Measurements from ENCODE around the gene AMPD3.

AMPD3 gene

GRCh38 chr11:10461276-10461790 is 6.3 kb downstream of the AMPD3 start:
- DNase-seq (ENCODE audit: low spot score) = no peak

GRCh38 chr11:10462746-10463300 is 7.8 kb downstream of the AMPD3 start:
- no peak for DNase-seq (ENCODE audit: low spot score)

- no peak for DNase-seq (ENCODE audit: low spot score)
Measured at GRCh38 chr11:10473371-10473770, 18.3 kb downstream of the AMPD3 start.

GRCh38 chr11:10474551-10474950 is 19.5 kb downstream of the AMPD3 start:
- no peak for DNase-seq (ENCODE audit: low spot score)

GRCh38 chr11:10476342-10476741 is 21.3 kb downstream of the AMPD3 start:
- DNase-seq (ENCODE audit: low spot score) = no peak

GRCh38 chr11:10476927-10477689 is 22.0 kb downstream of the AMPD3 start:
- no peak for DNase-seq (ENCODE audit: low spot score)

- DNase-seq (ENCODE audit: low spot score) = no peak
Measured at GRCh38 chr11:10477690-10478046, 22.6 kb downstream of the AMPD3 start.

- DNase-seq (ENCODE audit: low spot score) = no peak
Measured at GRCh38 chr11:10478066-10478465, 23.0 kb downstream of the AMPD3 start.

- no peak for DNase-seq (ENCODE audit: low spot score)
Measured at GRCh38 chr11:10478574-10479550, 23.8 kb downstream of the AMPD3 start.

- DNase-seq (ENCODE audit: low spot score) = no peak
Measured at GRCh38 chr11:10480026-10480425, 25.0 kb downstream of the AMPD3 start.

- no peak for DNase-seq (ENCODE audit: low spot score)
Measured at GRCh38 chr11:10480760-10481159, 25.7 kb downstream of the AMPD3 start.

GRCh38 chr11:10481560-10482349 is 26.7 kb downstream of the AMPD3 start:
- DNase-seq (ENCODE audit: low spot score) = no peak

GRCh38 chr11:10483174-10483573 is 28.1 kb downstream of the AMPD3 start:
- no peak for DNase-seq (ENCODE audit: low spot score)

GRCh38 chr11:10483584-10483983 is 28.5 kb downstream of the AMPD3 start:
- no peak for DNase-seq (ENCODE audit: low spot score)

- no peak for DNase-seq (ENCODE audit: low spot score)
Measured at GRCh38 chr11:10484461-10485180, 29.6 kb downstream of the AMPD3 start.

- no peak for DNase-seq (ENCODE audit: low spot score)
Measured at GRCh38 chr11:10485646-10486045, 30.6 kb downstream of the AMPD3 start.

- DNase-seq (ENCODE audit: low spot score) = no peak
Measured at GRCh38 chr11:10486161-10486840, 31.2 kb downstream of the AMPD3 start.

- no peak for DNase-seq (ENCODE audit: low spot score)
Measured at GRCh38 chr11:10487002-10487647, 32.1 kb downstream of the AMPD3 start.

- DNase-seq (ENCODE audit: low spot score) = no peak
Measured at GRCh38 chr11:10488121-10488933, 33.3 kb downstream of the AMPD3 start.

All from putamen (tissue), 1 donor.